HG03097 (cell line): Measurements from ENCODE around the gene TMCO4.
"Not testable (repeated sequence)": the region's sequence is repeated elsewhere in the genome, so short reads cannot be mapped to it uniquely, and the experiment has no call there.

Source experiments
- ATAC-seq: cut with Tn5 transposase; IDR thresholded peaks from one replicate; pipeline ENCODE4 v1.9.1; 2021; ENCODE audit not compliant: unreplicated experiment, low FRiP score

Gene TMCO4

GRCh38 chr1:19799230-19800075 is at the start of gene TMCO4:
TMCO4 (minus strand) TSS chr1:19799916; CDS start chr1:19780758, 19,158 bp downstream.
- ATAC-seq = peak; percentile 56

- ATAC-seq = not testable (repeated sequence)
Measured at GRCh38 chr1:19849307-19849706, 49.6 kb upstream of the TMCO4 start.

- ATAC-seq = not testable (repeated sequence)
Measured at GRCh38 chr1:19847334-19847733, 47.6 kb upstream of the TMCO4 start.

GRCh38 chr1:19846338-19846737 is 46.6 kb upstream of the TMCO4 start:
- ATAC-seq = no peak

- ATAC-seq = no peak
Measured at GRCh38 chr1:19845555-19845954, 45.8 kb upstream of the TMCO4 start.

- no peak for ATAC-seq
Measured at GRCh38 chr1:19844731-19845495, 45.2 kb upstream of the TMCO4 start.

- no peak for ATAC-seq
Measured at GRCh38 chr1:19840228-19840627, 40.5 kb upstream of the TMCO4 start.

GRCh38 chr1:19837866-19838265 is 38.1 kb upstream of the TMCO4 start:
- ATAC-seq = no peak

- ATAC-seq = no peak
Measured at GRCh38 chr1:19835578-19835977, 35.9 kb upstream of the TMCO4 start.

GRCh38 chr1:19831441-19831840 is 31.7 kb upstream of the TMCO4 start:
- ATAC-seq = no peak

- no peak for ATAC-seq
Measured at GRCh38 chr1:19828546-19828945, 28.8 kb upstream of the TMCO4 start.

GRCh38 chr1:19825298-19825697 is 25.6 kb upstream of the TMCO4 start:
- ATAC-seq = no peak

GRCh38 chr1:19824541-19824940 is 24.8 kb upstream of the TMCO4 start:
- no peak for ATAC-seq

- ATAC-seq = no peak
Measured at GRCh38 chr1:19824036-19824435, 24.3 kb upstream of the TMCO4 start.

GRCh38 chr1:19819701-19820100 is 20.0 kb upstream of the TMCO4 start:
- ATAC-seq = no peak

GRCh38 chr1:19818324-19818723 is 18.6 kb upstream of the TMCO4 start:
- ATAC-seq = no peak

- ATAC-seq = no peak
Measured at GRCh38 chr1:19817160-19817559, 17.4 kb upstream of the TMCO4 start.

GRCh38 chr1:19816737-19817086 is 17.0 kb upstream of the TMCO4 start:
- ATAC-seq = not testable (repeated sequence)

- ATAC-seq = no peak
Measured at GRCh38 chr1:19815801-19816736, 16.4 kb upstream of the TMCO4 start.

GRCh38 chr1:19814681-19815503 is 15.2 kb upstream of the TMCO4 start, which contains the start of gene RNF186:
RNF186 (minus strand) TSS chr1:19815283; CDS start chr1:19815101, 182 bp downstream.
- ATAC-seq = no peak
